ENCODE measurements around the gene DGCR8. TPM values are rescaled to one million over a fixed set of nuclear protein-coding genes. Genes with fewer than 3 reads are reported as not detected.

The DGCR8 gene
- polyA plus RNA-seq, 2 of the 4 experiments (the other 2 are of a cell fraction), result 18.1 to 21.3 TPM

- Histone ChIP-seq H3K4me3 (no peak overlapping the region), H3K4me1 (peaks cover 3% of the 10 kb centered on the region; the same call in 1 of the 3 replicates), H3K4me2 (no peak overlapping the region), H3K27ac (no peak overlapping the region), H3K9me3 (no peaks in the 10 kb centered on the region)
- WGBS (ENCODE audit: missing lambda C conversion rate), result 88% methylated on average over 10 of the region's 14 CpGs
- FAIRE-seq (no peak), DNase-seq (ENCODE audit: low read depth in 1 of 2, low spot score in 1 of 2) (no peak), ATAC-seq (no peak)
- TF ChIP-seq JUNB (IDR thresholded peaks at IDR 0.05) (no peak), PBX3 (IDR thresholded peaks at IDR 0.05) (no peak), REST (IDR thresholded peaks at IDR 0.05) (no peak)
- ChIA-PET CTCF (interaction anchor here (0.8 kb wide), 1 partner anchor 9 kb away, joined by 3 read pairs; no protein-coding TSS in a partner anchor), POLR2A (no interaction called here)
Measured at GRCh38 chr22:20087319-20088262, 7.5 kb downstream of the DGCR8 start.

- no peak for TF ChIP-seq HMGXB4 (CRISPR knock-in tag; IDR thresholded peaks at IDR 0.05; ENCODE audit: borderline replicate concordance)
- no peak for TF ChIP-seq ELK1 (IDR thresholded peaks at IDR 0.05; ENCODE audit: low read depth, low read length)
- no peak for TF ChIP-seq RFX5 (IDR thresholded peaks at IDR 0.05)
- TF ChIP-seq TP53 (CRISPR knock-in tag; IDR thresholded peaks at IDR 0.05), result no peak
- no peak for TF ChIP-seq PHF8 (IDR thresholded peaks at IDR 0.05; ENCODE audit: borderline replicate concordance, low read depth)
- no peak for TF ChIP-seq POLR2A (IDR thresholded peaks at IDR 0.05; ENCODE audit: low read length)
- no peak for TF ChIP-seq FOSB (CRISPR knock-in tag; IDR thresholded peaks at IDR 0.05)
- TF ChIP-seq RNF2 (IDR thresholded peaks at IDR 0.05; ENCODE audit: borderline replicate concordance, low read depth), result no peak
- TF ChIP-seq BHLHE40 (IDR thresholded peaks at IDR 0.05; ENCODE audit: low read depth, low read length), result no peak
- Histone ChIP-seq H3K27ac (no peak overlapping the region), H3K4me1 (no peaks in the 10 kb centered on the region; the same call in 2 of the 3 replicates), H3K9me3 (no peaks in the 10 kb centered on the region), H3K4me2 (no peak overlapping the region), H3K4me3 (no peak overlapping the region)
- WGBS (ENCODE audit: missing lambda C conversion rate), result 97% methylated on average over 2 of the region's 8 CpGs
- FAIRE-seq (no peak), ATAC-seq (no peak), DNase-seq (ENCODE audit: low read depth in 1 of 2, low spot score in 1 of 2) (no peak)
- CTCF ChIA-PET, result interaction anchor here (0.8 kb wide), 1 partner anchor 8 kb away, joined by 3 read pairs; no protein-coding TSS in a partner anchor
- POLR2A ChIA-PET, result no interaction called here
Measured at GRCh38 chr22:20088263-20088648, 8.2 kb downstream of the DGCR8 start.

All from A549 (cell line).